WTC11 (cell line): Measurements from ENCODE around the gene SYNGR3. TPM values are rescaled to one million over a fixed set of nuclear protein-coding genes. Genes with fewer than 3 reads are reported as not detected.

Experiments used
- ATAC-seq: fragments of 200-7000 bp; cut with Tn5 transposase; 2 replicates; pipeline ENCODE4 v1.10.0; 2021; ENCODE audit warnings: mild to moderate bottlenecking, moderate library complexity
- CTCF ChIA-PET: fragments of 300-600 bp; sonication (Branson Sonifier 250); formaldehyde crosslinking; loops from one replicate; lab custom pipeline; 2021; ENCODE audit warnings: antibody characterized with exemption; lab: Charles Lee
- POLR2A ChIA-PET: fragments of 350-600 bp; sonication (Branson Sonifier 250); formaldehyde crosslinking; loops from one replicate; lab custom pipeline; 2021; ENCODE audit warnings: antibody characterized with exemption; lab: Charles Lee
- DNase-seq: peaks from one replicate; pipeline ENCODE4 v3.0.0; 2021; ENCODE audit warnings: low spot score
- H3K27ac Mint-ChIP-seq: 2 replicates; pipeline ENCODE4 v1.8.0; 2021; ENCODE audit warnings: mixed read lengths
- H3K27me3 Mint-ChIP-seq: 2 replicates; pipeline ENCODE4 v1.8.0; 2021; ENCODE audit warnings: low read depth, mild to moderate bottlenecking, moderate library complexity, mixed read lengths
- H3K36me3 Mint-ChIP-seq: 2 replicates; pipeline ENCODE4 v1.8.0; 2021; ENCODE audit warnings: mixed read lengths
- H3K4me1 Mint-ChIP-seq: 2 replicates; pipeline ENCODE4 v1.8.0; 2022; ENCODE audit warnings: mixed read lengths
- H3K4me3 Mint-ChIP-seq: 2 replicates; pipeline ENCODE4 v1.8.0; 2021; ENCODE audit warnings: mild to moderate bottlenecking, moderate library complexity, mixed read lengths
- H3K9me3 Mint-ChIP-seq: 2 replicates; pipeline ENCODE4 v1.8.0; 2021; ENCODE audit warnings: mixed read lengths
- ATF1 ChIP-seq: sonication (generic); formaldehyde crosslinking; IDR thresholded peaks from 2 replicates; pipeline ENCODE4 v1.8.1; 2023; ENCODE audit warnings: mild to moderate bottlenecking, moderate library complexity, missing genetic modification reagents
- CREB1 ChIP-seq: sonication (generic); formaldehyde crosslinking; IDR thresholded peaks from 2 replicates; pipeline ENCODE4 v1.8.0; 2023; ENCODE audit warnings: mild to moderate bottlenecking, missing genetic modification reagents
- FOXP1 ChIP-seq: sonication (generic); formaldehyde crosslinking; IDR thresholded peaks from 2 replicates; pipeline ENCODE4 v1.8.0; 2022; ENCODE audit warnings: missing genetic modification reagents, mild to moderate bottlenecking, moderate library complexity, borderline replicate concordance
- GABPB1 ChIP-seq: sonication (generic); formaldehyde crosslinking; IDR thresholded peaks from 2 replicates; pipeline ENCODE4 v1.8.1; 2023; ENCODE audit warnings: mild to moderate bottlenecking, missing genetic modification reagents
- ZNF138 ChIP-seq: sonication (generic); formaldehyde crosslinking; conservative IDR thresholded peaks from 2 replicates; pipeline ENCODE4 v1.8.1; 2022; ENCODE audit warnings: mild to moderate bottlenecking, moderate library complexity, missing genetic modification reagents
- ZNF219 ChIP-seq: sonication (generic); formaldehyde crosslinking; IDR thresholded peaks from 2 replicates; pipeline ENCODE4 v1.8.0; 2023; ENCODE audit warnings: missing genetic modification reagents, mild to moderate bottlenecking, borderline replicate concordance
- total RNA-seq: library from RNA; stranded (reverse); gene quantifications from 3 replicates; pipeline ENCODE4 v1.2.3, GENCODE V29; 2021
- TF ChIP-seq, protein P1 (sequence below): sonication (generic); formaldehyde crosslinking; IDR thresholded peaks from 2 replicates; pipeline ENCODE4 v1.8.1; 2022; ENCODE audit warnings: missing genetic modification reagents, borderline replicate concordance
- TF ChIP-seq, protein P2 (sequence below): fragments of 250-450 bp; sonication (Bioruptor Pico); conservative IDR thresholded peaks from 2 replicates; pipeline ENCODE4 v1.9.0; 2021; ENCODE audit warnings: mild to moderate bottlenecking
- TF ChIP-seq, protein P3 (sequence below): sonication (generic); formaldehyde crosslinking; IDR thresholded peaks from 2 replicates; pipeline ENCODE4 v1.8.1; 2022; ENCODE audit warnings: low read depth, missing genetic modification reagents, borderline replicate concordance
- TF ChIP-seq, protein P4 (sequence below): sonication (generic); formaldehyde crosslinking; IDR thresholded peaks from 2 replicates; pipeline ENCODE4 v1.8.0; 2022; ENCODE audit warnings: mild to moderate bottlenecking, missing genetic modification reagents
- TF ChIP-seq, protein P5 (sequence below): sonication (generic); formaldehyde crosslinking; IDR thresholded peaks from 2 replicates; pipeline ENCODE4 v1.8.1; 2022; ENCODE audit warnings: mild to moderate bottlenecking, missing genetic modification reagents, moderate library complexity, borderline replicate concordance
- TF ChIP-seq, protein P6 (sequence below): fragments of 250-450 bp; sonication (Bioruptor Pico); IDR thresholded peaks from 2 replicates; pipeline ENCODE4 v1.9.0; 2021; ENCODE audit warnings: mild to moderate bottlenecking, borderline replicate concordance

The SYNGR3 gene
- total RNA-seq, 1 experiment from 2014 or later = 41.5 TPM

DNA sequence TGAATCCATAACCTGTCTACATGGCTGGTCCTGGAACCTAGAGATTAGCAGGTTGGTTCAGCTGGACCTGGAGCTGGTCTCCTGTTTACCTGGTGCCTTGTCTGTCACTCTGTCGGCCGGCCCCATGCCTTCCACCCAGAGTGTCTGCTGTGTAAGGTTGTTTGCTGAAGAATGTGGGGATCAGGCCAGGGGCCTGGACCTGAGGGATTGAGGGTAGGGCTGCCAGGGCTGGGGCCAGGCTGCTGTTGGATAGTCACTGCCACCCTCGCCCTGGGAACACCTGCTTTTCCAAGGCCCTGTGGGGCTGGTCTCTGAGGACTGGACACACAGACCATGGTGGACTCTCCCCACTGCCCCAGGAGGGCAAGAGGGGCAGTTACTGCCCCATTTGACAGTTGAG lies 38.4 kb downstream of the SYNGR3 start:
- CTCF ChIA-PET = interaction anchor here (0.9 to 2.3 kb wide), 4 partner anchors 12 to 112 kb away, joined by 3 to 16 read pairs (median 8); no protein-coding TSS in a partner anchor

More for the DNA sequence above, 38.4 kb downstream of the SYNGR3 start:
- no peaks in the 10 kb centered on the region for H3K9me3 Mint-ChIP-seq
- H3K27me3 Mint-ChIP-seq = peaks cover 26% of the 10 kb centered on the region
- no peak overlapping the region for H3K27ac Mint-ChIP-seq
- TF ChIP-seq, protein P1, sequence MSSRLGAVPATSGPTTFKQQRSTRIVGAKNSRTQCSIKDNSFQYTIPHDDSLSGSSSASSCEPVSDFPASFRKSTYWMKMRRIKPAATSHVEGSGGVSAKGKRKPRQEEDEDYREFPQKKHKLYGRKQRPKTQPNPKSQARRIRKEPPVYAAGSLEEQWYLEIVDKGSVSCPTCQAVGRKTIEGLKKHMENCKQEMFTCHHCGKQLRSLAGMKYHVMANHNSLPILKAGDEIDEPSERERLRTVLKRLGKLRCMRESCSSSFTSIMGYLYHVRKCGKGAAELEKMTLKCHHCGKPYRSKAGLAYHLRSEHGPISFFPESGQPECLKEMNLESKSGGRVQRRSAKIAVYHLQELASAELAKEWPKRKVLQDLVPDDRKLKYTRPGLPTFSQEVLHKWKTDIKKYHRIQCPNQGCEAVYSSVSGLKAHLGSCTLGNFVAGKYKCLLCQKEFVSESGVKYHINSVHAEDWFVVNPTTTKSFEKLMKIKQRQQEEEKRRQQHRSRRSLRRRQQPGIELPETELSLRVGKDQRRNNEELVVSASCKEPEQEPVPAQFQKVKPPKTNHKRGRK (CRISPR knock-in tag) = no peak
- TF ChIP-seq ATF1 (CRISPR knock-in tag) (no peak), ZNF138 (no peak), CREB1 (CRISPR knock-in tag) (no peak), FOXP1 (CRISPR knock-in tag) (no peak), GABPB1 (CRISPR knock-in tag) (no peak), ZNF219 (CRISPR knock-in tag) (no peak)
- TF ChIP-seq, protein P2, sequence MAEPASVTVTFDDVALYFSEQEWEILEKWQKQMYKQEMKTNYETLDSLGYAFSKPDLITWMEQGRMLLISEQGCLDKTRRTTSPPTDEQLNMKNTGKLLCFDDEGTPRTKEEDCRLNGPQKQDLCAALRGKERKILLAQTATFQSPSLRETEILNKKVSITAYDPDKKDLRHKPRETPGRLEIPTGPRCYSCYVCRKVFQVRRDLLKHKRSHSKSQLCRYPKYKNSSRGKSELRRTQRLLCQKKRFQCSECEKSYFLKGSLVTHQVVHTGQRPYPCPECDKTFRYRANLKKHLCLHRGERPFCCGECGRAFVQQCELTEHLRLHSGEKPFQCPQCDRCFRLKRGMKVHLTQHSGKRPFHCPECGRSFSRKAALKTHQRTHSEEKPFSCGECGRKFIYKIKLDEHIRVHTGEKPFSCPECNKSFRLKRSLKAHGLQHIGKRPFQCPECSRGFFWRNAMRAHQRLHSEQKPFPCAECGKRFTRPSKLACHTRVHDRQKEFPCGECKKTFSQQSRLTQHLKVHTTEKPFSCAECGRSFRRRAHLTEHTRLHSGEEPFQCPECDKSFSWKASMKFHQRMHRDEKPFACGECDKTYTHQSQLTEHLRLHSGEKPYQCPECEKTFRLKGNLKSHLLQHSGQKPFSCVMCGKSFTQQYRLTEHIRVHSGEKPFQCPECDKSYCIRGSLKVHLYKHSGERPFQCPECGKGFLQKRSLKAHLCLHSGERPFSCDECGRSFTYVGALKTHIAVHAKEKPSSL (CRISPR knock-in tag) = no peak
- TF ChIP-seq, protein P3, sequence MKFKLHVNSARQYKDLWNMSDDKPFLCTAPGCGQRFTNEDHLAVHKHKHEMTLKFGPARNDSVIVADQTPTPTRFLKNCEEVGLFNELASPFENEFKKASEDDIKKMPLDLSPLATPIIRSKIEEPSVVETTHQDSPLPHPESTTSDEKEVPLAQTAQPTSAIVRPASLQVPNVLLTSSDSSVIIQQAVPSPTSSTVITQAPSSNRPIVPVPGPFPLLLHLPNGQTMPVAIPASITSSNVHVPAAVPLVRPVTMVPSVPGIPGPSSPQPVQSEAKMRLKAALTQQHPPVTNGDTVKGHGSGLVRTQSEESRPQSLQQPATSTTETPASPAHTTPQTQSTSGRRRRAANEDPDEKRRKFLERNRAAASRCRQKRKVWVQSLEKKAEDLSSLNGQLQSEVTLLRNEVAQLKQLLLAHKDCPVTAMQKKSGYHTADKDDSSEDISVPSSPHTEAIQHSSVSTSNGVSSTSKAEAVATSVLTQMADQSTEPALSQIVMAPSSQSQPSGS (CRISPR knock-in tag) = no peak
- TF ChIP-seq, protein P4, sequence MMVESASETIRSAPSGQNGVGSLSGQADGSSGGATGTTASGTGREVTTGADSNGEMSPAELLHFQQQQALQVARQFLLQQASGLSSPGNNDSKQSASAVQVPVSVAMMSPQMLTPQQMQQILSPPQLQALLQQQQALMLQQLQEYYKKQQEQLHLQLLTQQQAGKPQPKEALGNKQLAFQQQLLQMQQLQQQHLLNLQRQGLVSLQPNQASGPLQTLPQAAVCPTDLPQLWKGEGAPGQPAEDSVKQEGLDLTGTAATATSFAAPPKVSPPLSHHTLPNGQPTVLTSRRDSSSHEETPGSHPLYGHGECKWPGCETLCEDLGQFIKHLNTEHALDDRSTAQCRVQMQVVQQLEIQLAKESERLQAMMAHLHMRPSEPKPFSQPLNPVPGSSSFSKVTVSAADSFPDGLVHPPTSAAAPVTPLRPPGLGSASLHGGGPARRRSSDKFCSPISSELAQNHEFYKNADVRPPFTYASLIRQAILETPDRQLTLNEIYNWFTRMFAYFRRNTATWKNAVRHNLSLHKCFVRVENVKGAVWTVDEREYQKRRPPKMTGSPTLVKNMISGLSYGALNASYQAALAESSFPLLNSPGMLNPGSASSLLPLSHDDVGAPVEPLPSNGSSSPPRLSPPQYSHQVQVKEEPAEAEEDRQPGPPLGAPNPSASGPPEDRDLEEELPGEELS (CRISPR knock-in tag) = no peak
- TF ChIP-seq, protein P5, sequence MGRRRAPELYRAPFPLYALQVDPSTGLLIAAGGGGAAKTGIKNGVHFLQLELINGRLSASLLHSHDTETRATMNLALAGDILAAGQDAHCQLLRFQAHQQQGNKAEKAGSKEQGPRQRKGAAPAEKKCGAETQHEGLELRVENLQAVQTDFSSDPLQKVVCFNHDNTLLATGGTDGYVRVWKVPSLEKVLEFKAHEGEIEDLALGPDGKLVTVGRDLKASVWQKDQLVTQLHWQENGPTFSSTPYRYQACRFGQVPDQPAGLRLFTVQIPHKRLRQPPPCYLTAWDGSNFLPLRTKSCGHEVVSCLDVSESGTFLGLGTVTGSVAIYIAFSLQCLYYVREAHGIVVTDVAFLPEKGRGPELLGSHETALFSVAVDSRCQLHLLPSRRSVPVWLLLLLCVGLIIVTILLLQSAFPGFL (CRISPR knock-in tag) = no peak
- TF ChIP-seq, protein P6, sequence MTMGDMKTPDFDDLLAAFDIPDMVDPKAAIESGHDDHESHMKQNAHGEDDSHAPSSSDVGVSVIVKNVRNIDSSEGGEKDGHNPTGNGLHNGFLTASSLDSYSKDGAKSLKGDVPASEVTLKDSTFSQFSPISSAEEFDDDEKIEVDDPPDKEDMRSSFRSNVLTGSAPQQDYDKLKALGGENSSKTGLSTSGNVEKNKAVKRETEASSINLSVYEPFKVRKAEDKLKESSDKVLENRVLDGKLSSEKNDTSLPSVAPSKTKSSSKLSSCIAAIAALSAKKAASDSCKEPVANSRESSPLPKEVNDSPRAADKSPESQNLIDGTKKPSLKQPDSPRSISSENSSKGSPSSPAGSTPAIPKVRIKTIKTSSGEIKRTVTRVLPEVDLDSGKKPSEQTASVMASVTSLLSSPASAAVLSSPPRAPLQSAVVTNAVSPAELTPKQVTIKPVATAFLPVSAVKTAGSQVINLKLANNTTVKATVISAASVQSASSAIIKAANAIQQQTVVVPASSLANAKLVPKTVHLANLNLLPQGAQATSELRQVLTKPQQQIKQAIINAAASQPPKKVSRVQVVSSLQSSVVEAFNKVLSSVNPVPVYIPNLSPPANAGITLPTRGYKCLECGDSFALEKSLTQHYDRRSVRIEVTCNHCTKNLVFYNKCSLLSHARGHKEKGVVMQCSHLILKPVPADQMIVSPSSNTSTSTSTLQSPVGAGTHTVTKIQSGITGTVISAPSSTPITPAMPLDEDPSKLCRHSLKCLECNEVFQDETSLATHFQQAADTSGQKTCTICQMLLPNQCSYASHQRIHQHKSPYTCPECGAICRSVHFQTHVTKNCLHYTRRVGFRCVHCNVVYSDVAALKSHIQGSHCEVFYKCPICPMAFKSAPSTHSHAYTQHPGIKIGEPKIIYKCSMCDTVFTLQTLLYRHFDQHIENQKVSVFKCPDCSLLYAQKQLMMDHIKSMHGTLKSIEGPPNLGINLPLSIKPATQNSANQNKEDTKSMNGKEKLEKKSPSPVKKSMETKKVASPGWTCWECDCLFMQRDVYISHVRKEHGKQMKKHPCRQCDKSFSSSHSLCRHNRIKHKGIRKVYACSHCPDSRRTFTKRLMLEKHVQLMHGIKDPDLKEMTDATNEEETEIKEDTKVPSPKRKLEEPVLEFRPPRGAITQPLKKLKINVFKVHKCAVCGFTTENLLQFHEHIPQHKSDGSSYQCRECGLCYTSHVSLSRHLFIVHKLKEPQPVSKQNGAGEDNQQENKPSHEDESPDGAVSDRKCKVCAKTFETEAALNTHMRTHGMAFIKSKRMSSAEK (CRISPR knock-in tag) = no peak
- TF ChIP-seq, all 79 proteins: peak for 0
- DNase-seq = no peak
- Mint-ChIP-seq H3K4me3 (peak overlapping the region; percentile 75), H3K4me1 (peaks cover 8% of the 10 kb centered on the region), H3K36me3 (no peaks in the 10 kb centered on the region)
- no peak for ATAC-seq
- POLR2A ChIA-PET = no interaction called here
